Large intestine (tissue), 3 donors: ENCODE measurements around the gene LCE3C. TPM values are rescaled to one million over a fixed set of nuclear protein-coding genes. Genes with fewer than 3 reads are reported as not detected.

ENCODE experiments used
- DNase-seq, 2 donors: peaks; one replicate each; pipeline versions ENCODE4 v3.0.0 to v3.0.0-alpha.2; 2013
- H3K27ac ChIP-seq: one replicate; pipeline ENCODE4 v1.5.1; 2013; ENCODE audit warnings: low read length
- H3K27me3 ChIP-seq: 2 replicates; pipeline ENCODE4 v1.6.1; 2013; ENCODE audit warnings: low read length; ENCODE audit not compliant: control insufficient read depth, insufficient read depth
- H3K36me3 ChIP-seq: 2 replicates; pipeline ENCODE4 v1.6.1; 2013; ENCODE audit warnings: low read length; ENCODE audit not compliant: control insufficient read depth, insufficient read depth
- H3K4me1 ChIP-seq: one replicate; pipeline ENCODE4 v1.6.1; 2013; ENCODE audit warnings: low read length; ENCODE audit not compliant: control insufficient read depth, insufficient read depth
- H3K4me3 ChIP-seq: one replicate; pipeline ENCODE4 v1.5.1; 2013; ENCODE audit warnings: low read length
- H3K9me3 ChIP-seq: one replicate; pipeline ENCODE4 v1.6.1; 2013; ENCODE audit warnings: mild to moderate bottlenecking, low read depth, low read length, moderate library complexity; ENCODE audit not compliant: control insufficient read depth
- WGBS: methylation state at CpG from one replicate; pipeline ENCODE4 v1.1.5; 2013; ENCODE audit warnings: low lambda C conversion rate; ENCODE audit not compliant: insufficient coverage; 5-methylcytosine and 5-hydroxymethylcytosine counted together
- polyA plus RNA-seq: library from polyadenylated mRNA; unstranded; fragments of 120-200 nt; gene quantifications from one replicate; pipeline ENCODE4 v1.2.1, GENCODE V29; 2013

LCE3C gene
- polyA plus RNA-seq, 1 donor = not detected

- Histone ChIP-seq H3K27me3 (no peaks in the 10 kb centered on the region), H3K9me3 (peaks cover 3% of the 10 kb centered on the region), H3K36me3 (no peaks in the 10 kb centered on the region), H3K4me1 (no peaks in the 10 kb centered on the region), H3K4me3 (no peak within 1 kb of the TSS), H3K27ac (no peak within 1 kb of the TSS)
- no CpG with 5 or more reads among the region's 1 CpG for WGBS
- no peak for DNase-seq
These were observed 13.5 kb downstream of the LCE3C start, which contains the start of gene LCE3B for GRCh38 chr1:152613511-152613910. Gene LCE3B, plus strand, starts transcription at chr1:152613811. Its CDS starts 0 bp downstream, at chr1:152613811.

- WGBS = no CpG with 5 or more reads among the region's 3 CpGs
- no peaks in the 10 kb centered on the region for H3K9me3 ChIP-seq
- H3K27me3 ChIP-seq = peaks cover 7% of the 10 kb centered on the region
- no peaks in the 10 kb centered on the region for H3K36me3 ChIP-seq
- no peaks in the 10 kb centered on the region for H3K4me1 ChIP-seq
- no peak overlapping the region for H3K4me3 ChIP-seq
- no peak overlapping the region for H3K27ac ChIP-seq
- DNase-seq = no peak
These were observed 22.0 kb downstream of the LCE3C start for GRCh38 chr1:152621993-152622392.

GRCh38 chr1:152622803-152623202 is 22.8 kb downstream of the LCE3C start, which contains the start of gene LCE3A:
Gene LCE3A, minus strand, starts transcription at chr1:152623103. Its CDS starts 0 bp downstream, at chr1:152623103.
- H3K9me3 ChIP-seq = no peaks in the 10 kb centered on the region
- no peaks in the 10 kb centered on the region for H3K4me1 ChIP-seq
- peaks cover 7% of the 10 kb centered on the region for H3K27me3 ChIP-seq
- no peaks in the 10 kb centered on the region for H3K36me3 ChIP-seq
- DNase-seq = no peak
- no peak within 1 kb of the TSS for H3K27ac ChIP-seq
- no CpG with 5 or more reads among the region's 10 CpGs for WGBS
- H3K4me3 ChIP-seq = no peak within 1 kb of the TSS

- Histone ChIP-seq H3K27me3 (peaks cover 7% of the 10 kb centered on the region), H3K36me3 (no peaks in the 10 kb centered on the region), H3K4me1 (no peaks in the 10 kb centered on the region), H3K9me3 (no peaks in the 10 kb centered on the region), H3K4me3 (no peak overlapping the region), H3K27ac (no peak overlapping the region)
- no CpG with 5 or more reads among the region's 29 CpGs for WGBS
- DNase-seq = no peak
These were observed 23.3 kb downstream of the LCE3C start for GRCh38 chr1:152623203-152623844.

- no peak overlapping the region for H3K27ac ChIP-seq
- no peaks in the 10 kb centered on the region for H3K4me1 ChIP-seq
- H3K36me3 ChIP-seq = no peaks in the 10 kb centered on the region
- peaks cover 7% of the 10 kb centered on the region for H3K27me3 ChIP-seq
- no peak overlapping the region for H3K4me3 ChIP-seq
- no peak for DNase-seq
- no CpG with 5 or more reads among the region's 1 CpG for WGBS
- H3K9me3 ChIP-seq = no peaks in the 10 kb centered on the region
These were observed 26.7 kb downstream of the LCE3C start for GRCh38 chr1:152626744-152627143.

GRCh38 chr1:152630596-152630995 is 30.6 kb downstream of the LCE3C start:
- WGBS = no CpG with 5 or more reads among the region's 3 CpGs
- Histone ChIP-seq H3K4me1 (no peaks in the 10 kb centered on the region), H3K36me3 (no peaks in the 10 kb centered on the region), H3K27ac (no peak overlapping the region), H3K9me3 (no peaks in the 10 kb centered on the region), H3K27me3 (no peaks in the 10 kb centered on the region), H3K4me3 (no peak overlapping the region)
- DNase-seq = no peak

GRCh38 chr1:152640351-152640750 is 40.3 kb downstream of the LCE3C start:
- no peak overlapping the region for H3K4me3 ChIP-seq
- no CpG with 5 or more reads among the region's 1 CpG for WGBS
- no peaks in the 10 kb centered on the region for H3K27me3 ChIP-seq
- no peaks in the 10 kb centered on the region for H3K9me3 ChIP-seq
- H3K36me3 ChIP-seq = no peaks in the 10 kb centered on the region
- DNase-seq = no peak
- H3K4me1 ChIP-seq = no peaks in the 10 kb centered on the region
- H3K27ac ChIP-seq = no peak overlapping the region

GRCh38 chr1:152643945-152644344 is 43.9 kb downstream of the LCE3C start:
- no peaks in the 10 kb centered on the region for H3K9me3 ChIP-seq
- DNase-seq = no peak
- H3K27ac ChIP-seq = no peak overlapping the region
- no peaks in the 10 kb centered on the region for H3K36me3 ChIP-seq
- WGBS = 80% methylated on average over 1 of the region's 3 CpGs
- H3K4me1 ChIP-seq = no peaks in the 10 kb centered on the region
- H3K4me3 ChIP-seq = no peak overlapping the region
- no peaks in the 10 kb centered on the region for H3K27me3 ChIP-seq

- Histone ChIP-seq H3K27me3 (no peaks in the 10 kb centered on the region), H3K27ac (no peak overlapping the region), H3K9me3 (no peaks in the 10 kb centered on the region), H3K4me1 (no peaks in the 10 kb centered on the region), H3K4me3 (no peak overlapping the region), H3K36me3 (no peaks in the 10 kb centered on the region)
- no peak for DNase-seq
- WGBS = no CpG with 5 or more reads among the region's 3 CpGs
These were observed 45.1 kb downstream of the LCE3C start for GRCh38 chr1:152645146-152645545.

- Histone ChIP-seq H3K9me3 (no peaks in the 10 kb centered on the region), H3K4me1 (no peaks in the 10 kb centered on the region), H3K27me3 (no peaks in the 10 kb centered on the region), H3K36me3 (no peaks in the 10 kb centered on the region), H3K4me3 (no peak overlapping the region), H3K27ac (no peak overlapping the region)
- DNase-seq = no peak
These were observed 46.6 kb downstream of the LCE3C start for GRCh38 chr1:152646656-152647055.
